Measurements from ENCODE around the gene SEPHS1. TPM values are rescaled to one million over a fixed set of nuclear protein-coding genes. Genes with fewer than 3 reads are reported as not detected.
"Not testable (repeated sequence)": the region's sequence is repeated elsewhere in the genome, so short reads cannot be mapped to it uniquely, and the experiment has no call there.

The SEPHS1 gene
- total RNA-seq, 1 donor from 2014 or later: 29.6 TPM

DNA sequence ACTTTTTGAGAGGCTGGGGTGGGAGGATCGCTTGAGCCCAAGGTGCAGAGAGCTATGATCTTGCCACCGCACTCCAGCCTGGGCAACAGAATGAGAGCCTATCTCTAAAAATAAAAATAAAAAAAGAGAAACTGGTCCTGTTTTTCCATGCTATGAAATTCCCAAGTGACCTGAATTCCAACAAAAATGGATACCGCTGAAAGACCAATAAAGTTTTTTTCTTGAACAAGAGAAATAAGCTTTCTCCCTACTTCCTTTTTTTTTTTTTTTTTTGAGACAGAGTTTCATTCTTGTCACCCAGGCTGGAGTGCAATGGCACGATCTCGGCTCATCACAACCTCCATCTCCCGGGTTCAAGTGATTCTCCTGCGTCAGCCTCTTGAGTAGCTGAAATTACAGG, 12.5 kb upstream of the SEPHS1 start:
- DNase-seq (ENCODE audit: low spot score): no peak

DNA sequence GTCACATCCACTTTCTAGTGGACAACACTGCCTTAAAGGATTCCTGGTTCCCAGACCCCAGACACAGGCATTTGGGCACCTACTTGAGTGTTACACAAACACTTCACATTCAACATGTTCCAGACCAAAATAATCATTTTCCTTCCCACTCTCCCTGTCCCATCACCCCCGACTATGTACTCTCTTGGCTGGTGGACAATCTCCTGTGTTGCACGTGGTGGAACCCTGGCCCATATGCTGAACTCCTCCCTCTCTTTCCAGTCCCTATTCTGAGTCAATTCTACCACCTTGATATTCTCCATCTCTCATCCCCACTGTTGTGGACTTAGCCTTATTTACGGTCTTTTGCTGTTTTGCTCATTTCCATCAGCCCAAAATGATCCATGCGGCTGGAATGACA, 8.3 kb upstream of the SEPHS1 start:
- DNase-seq (ENCODE audit: low spot score): no peak

DNA sequence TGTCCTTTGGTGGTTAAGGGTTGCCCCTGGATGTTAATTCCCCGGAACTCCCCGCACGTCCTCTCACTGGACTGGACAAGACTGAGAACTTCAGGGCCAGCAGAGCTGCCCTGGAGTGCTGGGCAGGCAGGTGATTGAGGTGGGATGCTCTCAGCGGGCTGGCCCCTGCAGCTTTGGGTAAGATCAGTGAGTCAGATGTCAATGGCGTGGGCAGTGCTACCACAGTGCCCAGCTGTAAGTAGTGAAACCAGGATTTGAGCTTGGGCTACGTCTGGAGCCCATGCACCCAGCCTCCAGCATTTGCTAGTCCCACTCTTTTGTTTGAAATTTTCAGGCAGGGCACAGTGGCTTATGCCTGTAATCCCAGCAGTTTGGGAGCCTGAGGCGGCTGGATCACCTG, 6.7 kb upstream of the SEPHS1 start:
- no peak for DNase-seq (ENCODE audit: low spot score)

DNA sequence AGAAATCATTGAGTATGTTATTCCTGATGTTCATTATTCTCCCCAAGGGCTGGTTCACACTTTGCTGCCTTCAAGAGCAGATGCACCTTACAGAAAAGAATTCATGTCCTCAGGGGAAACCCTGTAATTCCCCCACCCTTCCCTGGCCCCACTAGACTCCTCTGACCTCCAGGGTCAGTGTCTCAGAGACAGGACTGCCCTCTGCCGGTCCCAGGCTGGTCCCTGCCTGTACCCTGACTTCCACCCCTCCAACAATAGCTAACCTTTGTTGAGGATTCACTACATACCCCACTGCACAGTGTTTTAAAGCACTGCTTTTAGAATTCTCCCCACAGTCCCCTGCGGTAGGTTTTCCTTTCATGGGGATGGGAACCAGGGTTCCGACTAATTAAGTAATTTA, 4.4 kb upstream of the SEPHS1 start:
- no peak for DNase-seq (ENCODE audit: low spot score)

DNA sequence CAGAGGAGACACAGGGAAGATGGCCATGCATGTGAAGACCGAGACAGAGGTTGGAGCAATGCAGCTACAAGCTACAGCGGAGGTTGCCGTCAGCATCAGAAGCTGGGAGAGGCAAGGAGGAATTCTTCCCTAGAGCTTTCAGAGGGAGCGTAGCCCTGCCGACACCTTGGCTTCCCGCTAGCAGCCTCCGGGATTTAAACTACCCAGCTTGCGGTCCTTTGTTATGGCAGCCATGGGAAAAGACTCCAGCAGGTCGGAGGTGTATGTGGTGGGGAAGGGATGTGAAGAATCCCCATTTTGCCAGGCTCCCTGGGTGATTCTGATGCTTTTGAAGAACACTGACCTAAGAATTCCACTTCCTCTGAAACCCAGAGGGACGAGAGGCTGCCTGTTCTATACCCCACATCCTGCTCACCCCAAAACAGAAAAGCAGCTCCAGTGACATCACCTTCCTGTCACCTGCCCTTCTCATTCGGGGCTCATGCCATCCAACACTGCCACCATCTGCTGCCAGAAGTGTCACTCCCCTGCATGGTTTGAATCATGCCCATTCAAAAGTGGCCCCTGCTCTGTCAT, 3.3 kb upstream of the SEPHS1 start:
- DNase-seq (ENCODE audit: low spot score): no peak

DNA sequence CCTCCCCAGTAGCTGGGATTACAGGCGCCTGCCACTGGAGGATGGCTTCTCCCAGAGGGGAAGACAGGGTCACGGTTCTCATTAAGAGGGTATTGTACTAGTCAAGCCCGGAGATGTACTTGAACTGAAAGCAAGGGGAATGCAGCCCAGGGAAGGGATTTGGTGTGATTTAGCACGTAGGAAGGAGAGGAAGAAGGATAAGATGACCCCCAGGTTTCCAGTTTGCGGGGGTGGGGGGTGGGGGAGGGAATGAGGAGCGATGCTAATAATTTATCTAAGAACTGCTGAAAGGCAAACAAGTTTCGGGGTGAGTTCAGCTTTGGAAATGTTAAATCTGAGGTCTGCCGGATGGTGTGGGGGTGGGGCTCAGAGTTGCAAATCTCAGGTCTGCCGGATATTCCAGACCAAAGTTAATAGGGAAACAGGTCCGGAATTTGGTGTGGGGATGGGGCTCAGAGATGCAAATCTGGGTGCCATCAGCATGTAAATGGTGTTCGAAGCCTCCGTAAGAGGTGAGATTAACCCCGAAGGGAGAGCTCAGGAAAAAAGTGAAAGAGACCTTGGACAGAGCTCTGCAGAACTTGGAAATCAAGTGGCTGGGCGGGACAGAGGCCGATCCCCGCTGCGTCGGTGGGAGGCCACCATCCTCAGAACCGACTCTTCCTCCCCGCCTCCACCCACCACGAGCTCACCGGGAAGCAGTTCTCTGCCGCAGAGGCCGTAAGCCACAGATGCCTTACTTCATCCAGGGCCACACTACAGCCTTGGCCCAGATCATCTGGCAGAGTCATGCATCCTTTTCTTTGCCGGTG, 1.6 kb upstream of the SEPHS1 start:
- DNase-seq (ENCODE audit: low spot score): peak; percentile 79

DNA sequence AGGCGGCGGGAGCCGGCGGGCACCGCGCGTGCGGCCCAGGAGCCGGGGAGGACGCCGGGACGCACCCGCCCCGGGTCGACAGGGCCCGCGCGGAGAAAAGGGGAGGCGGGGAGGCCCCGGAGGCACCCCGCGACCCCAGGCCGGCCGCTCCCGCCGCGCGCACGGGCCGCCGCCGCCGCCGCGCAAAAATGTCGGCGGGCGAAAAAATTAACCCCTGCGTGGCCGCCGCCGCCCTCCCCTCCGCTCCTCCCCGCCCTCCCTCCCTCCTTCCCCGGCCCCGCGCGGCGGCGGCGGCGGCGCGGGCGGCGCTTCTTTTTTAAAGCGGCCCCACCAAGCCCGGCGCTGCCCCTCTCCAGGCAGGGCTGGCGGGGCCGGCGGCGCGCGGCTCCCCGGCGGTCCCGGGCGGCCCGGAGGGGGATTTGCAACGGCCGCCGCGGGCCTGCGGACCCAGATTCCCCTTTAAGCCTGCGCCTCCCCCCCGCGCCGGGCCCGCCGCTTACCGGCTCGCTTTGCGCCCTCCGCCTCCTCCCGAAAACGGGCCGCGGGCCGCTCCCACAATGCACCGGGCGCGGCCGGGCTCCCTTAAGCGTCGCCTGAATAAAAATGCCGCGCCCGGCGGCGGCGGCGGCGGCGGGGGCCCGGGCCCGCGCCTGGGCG, 465 bp downstream of the SEPHS1 start:
- DNase-seq (ENCODE audit: low spot score): peak; percentile 79

DNA sequence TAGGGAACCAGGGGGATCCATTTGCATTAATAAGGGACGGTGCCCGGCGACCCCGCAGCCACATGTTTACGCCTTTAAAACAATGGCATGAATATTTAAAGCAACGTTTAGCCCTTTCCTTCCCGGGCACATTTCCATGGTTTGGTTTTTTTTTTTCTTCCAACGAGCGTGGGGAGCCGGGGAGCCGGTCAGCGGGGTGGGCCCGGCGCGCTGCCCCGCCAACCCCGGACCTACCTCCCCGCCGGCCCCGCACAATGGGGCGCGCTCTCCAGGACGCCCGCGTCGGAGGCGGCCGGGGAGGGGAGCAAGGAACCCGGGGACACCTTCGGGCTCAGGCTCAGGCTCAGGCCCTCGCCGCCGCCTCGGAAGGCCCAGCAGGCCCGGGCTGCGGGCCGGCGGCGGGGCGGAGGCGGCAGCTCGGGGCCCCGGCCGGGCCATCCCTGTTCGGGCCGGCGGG, 1.0 kb downstream of the SEPHS1 start:
- DNase-seq (ENCODE audit: low spot score): peak; percentile 44

DNA sequence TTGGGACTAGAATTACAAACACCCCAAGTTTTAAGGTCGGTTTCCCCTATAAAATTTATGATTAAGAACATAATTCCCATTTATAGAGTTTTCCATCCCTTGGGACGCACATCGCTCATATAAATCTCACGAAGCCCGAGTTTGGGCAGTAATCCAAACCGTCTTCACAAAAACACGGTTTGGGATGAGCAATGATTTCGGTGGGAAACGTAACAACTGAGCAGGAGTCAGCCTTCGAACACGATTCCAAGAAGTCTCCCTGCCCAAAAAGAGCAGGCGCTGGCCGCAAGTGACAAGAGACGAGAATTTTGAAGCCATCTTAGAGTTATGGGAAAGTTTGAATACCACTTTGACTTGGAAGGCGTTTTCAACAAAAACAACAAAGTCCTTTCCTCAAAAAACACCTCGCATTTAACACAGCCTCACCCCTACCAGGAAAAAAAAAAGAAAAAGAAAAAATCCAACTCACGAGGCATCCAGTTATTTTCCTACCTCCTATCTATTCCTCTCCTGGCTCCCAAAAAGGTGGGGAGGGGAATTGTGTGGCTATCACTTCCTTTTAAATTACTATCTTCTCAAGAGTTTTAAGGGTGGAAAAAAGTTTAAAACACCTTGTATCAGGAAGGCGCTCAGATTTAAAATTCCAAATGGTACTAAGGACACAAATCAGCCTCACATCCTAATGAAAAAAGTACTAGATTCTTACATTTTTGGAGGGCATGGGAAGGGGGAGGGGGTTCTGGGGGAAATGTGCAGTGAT, 1.6 kb downstream of the SEPHS1 start:
- peak; percentile 61 for DNase-seq (ENCODE audit: low spot score)

DNA sequence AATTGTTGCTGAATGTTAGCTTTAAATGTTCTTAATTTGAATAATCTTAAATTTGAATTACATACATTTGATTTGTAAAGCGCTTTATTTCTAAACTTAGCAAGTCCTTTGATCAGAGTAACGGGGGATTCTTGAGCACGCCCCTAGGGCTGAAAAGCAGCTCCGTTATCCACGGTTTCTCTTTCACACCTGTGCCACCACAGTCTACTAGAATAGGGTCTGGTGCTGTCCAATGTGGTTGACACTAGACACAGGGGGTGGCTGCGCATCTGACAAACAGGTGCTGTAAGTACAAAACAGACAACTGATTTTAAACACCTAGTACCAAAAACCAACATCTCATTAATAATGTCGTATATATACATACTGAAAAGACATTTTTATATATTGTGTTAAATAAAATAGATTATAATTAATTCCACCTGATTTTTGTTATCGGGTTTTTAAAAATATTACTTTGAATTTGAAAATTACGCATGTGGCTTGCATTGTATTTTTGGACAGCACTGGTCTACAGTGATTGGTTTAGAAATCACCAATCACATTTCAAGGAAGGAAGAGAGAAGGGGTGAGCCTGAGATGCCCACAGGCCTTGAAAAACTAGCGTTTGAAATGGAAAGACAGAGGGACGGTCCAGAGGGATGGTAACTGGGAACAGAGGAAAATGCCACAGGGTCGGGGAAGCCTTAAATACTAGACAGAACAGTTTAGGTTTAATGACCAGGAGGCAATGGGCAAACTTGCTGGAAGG, 7.3 kb downstream of the SEPHS1 start:
- no peak for DNase-seq (ENCODE audit: low spot score)

DNA sequence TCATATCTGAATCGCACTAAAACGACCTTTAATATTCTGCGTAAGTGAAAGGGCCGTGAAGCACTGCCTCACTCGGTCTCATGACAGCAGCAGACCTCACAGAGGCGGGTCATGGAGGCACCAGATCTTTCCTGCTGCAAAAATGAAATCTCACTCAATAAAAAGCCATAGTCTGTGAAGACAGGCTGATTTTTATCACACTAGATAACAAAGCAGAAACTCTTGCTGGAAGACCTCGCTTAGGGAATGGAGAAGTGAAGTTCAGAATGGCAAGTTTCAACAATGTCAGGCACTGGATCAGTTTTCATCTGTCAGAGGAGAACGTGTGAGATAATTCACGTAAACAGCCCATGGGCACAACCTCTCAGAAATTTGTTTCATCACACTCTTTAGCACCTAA, 8.0 kb downstream of the SEPHS1 start:
- DNase-seq (ENCODE audit: low spot score): peak; percentile 61

DNA sequence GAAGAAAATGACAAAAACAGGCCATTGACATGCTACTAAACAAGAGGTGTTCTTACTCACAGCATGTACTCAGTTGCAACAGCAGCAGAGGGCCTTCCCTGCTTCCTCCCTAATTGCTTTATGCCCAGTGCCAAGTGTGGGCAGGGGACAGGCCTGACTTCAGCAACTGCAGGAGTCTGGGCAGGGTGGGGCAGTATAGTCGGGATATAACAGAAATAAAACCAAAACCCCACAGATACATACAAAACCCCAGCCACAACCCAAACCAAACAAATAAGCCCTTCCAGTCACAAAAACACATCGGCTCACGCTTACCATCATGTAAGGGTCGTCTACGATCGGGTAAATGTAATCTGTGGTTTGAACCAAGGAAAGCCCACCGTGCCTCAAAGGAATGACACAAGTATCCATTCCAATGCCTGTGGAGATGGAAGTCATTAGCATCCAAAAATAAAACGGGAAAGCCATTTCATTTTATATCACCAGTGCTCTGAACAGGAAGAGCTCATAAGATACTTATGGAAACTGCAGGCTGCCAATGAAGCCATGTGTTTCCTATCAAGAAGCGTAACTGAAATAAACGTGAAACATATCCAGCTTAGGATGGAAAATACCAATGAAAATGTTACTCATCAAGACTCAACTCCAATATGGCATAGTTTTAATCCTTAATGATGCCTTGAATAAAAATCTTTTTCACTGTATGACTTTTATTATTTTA, 9.5 kb downstream of the SEPHS1 start:
- DNase-seq (ENCODE audit: low spot score): peak; percentile 80

DNA sequence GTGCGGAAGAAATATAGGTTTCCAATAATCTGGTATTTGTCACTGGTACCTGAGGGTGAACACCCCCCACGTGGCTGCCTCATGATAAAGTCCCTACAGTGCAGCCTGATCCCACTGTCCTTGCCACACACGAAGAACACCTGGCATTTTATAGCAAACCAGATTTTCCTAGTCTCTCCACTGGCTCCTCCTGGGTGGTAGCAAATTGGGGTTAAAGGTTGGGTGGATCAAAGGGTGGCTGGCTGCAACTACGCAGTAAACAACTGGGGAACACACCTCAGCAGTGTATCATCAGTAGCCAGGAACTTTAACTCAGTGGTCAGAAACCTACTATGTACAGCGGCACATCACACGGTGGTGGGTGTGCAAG, 10.3 kb downstream of the SEPHS1 start:
- DNase-seq (ENCODE audit: low spot score): no peak

DNA sequence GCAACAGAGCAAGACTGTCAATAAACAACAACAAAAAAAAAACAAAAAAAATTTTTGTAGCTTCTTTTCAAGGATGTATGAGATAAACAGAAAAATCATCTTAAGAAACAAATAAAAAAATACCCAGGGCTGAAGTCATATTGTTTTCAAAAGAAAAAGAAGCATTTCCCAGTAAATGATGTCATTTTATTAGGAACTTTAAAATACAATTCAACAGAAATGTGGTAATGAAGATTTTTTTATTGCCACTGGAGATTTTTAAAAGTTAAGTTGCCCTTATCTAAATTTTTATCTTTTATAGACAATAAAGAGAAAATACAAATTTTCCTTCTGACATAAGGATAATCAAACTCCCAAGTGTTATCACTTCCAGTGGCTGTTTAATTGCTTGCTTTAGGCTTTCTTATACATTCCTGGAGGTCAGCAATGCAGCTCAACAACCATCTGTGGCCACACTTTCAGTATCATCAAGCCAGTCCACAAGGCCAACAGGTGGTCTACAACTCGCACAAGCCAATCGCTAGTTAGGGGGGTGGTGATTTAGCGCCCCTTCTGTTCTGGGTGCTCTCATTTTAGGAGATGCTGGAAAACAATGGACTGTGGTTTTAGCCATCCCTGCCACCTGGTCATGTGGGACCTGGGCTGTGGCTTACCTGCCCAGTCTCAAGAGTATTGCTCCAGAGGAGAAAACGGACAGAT, 10.8 kb downstream of the SEPHS1 start:
- no peak for DNase-seq (ENCODE audit: low spot score)

DNA sequence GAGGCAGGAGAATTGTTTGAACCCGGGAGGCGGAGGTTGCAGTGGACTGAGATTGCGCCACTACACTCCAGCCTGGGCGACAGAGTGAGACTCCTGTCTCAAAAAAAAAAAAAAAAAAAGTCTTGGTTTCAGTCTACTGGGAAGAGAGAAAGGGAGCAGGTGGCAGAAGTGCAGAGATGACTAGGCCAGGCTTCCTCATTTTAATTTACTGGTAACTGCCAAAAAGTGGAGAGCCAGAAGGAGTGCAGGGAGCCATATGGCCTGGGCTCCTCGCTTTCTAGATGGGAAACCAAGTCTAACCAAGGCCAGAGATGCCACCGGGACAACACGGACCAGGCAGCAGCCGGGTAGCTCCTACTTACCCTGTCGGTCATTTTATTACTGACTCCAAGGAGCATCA, 12.2 kb downstream of the SEPHS1 start:
- DNase-seq (ENCODE audit: low spot score): no peak

DNA sequence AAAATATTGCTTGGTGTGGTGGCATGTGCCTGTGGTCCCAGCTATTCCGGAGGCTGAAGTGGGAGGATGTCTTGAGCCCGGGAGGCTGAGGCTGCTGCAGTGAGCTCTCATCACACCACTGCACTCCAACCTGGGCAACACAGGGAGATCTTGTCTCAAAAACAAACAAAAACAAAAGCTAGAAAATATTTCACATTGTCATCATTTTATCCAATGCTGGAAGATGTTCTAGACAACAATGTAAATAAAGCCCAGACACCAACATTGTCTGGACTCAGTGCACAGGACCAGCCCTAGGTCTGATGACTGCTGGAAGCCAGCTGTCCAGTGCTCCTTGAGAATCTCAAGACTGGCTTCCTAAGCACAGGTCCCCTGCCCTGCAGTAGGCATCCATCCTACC, 13.5 kb downstream of the SEPHS1 start:
- DNase-seq (ENCODE audit: low spot score): no peak

DNA sequence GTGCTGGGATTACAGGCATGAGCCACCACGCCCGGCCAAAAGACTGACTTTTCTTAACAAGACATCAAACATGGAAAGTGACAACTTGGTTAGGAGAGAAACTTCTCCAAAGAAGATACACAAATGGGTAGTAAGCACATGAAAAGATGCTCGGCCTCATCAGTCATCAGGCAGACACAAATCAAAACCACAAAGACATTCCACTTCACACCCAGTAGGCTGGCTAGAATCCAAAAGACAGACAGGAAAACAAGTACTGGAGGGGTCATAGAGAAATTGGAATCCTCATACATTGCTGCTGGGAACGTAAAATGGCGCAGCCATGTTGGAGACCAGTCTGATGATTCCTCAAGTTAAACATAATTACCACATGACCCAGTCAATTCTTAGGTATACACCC, 16.4 kb downstream of the SEPHS1 start:
- DNase-seq (ENCODE audit: low spot score): no peak

DNA sequence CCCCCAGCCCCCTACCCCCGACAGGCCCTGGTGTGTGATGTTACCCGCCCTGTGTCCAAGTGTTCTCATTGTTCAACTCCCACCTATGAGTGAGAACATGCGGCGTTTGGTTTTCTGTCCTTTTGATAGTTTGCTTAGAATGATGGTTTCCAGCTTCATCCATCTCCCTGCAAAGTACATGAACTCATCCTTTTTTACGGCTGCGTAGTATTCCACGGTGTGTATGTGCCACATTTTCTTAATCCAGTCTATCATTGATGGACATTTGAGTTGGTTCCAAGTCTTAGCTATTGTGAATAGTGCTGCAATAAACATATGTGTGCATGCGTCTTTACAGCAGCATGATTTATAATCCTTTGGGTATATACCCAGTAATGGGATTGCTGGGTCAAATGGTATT, 17.1 kb downstream of the SEPHS1 start:
- DNase-seq (ENCODE audit: low spot score): not testable (repeated sequence)

DNA sequence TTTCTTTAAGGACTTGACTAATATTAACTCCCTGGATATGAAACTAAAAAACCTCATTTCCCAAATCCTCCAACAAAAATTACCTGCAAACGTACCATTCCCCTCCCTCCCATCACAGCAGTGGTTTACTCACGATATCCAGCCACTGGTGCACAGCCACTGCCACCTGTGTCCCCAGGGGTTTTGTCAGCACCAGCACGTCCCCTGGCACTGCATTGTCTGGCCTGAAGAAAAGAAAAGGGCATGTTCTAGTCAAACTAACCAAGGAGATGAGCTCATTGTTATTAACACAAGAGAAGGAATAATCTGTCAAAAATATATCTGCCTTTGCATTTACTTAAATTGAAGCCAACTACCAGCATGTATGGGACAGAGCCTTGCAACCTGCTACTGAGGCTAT, 18.5 kb downstream of the SEPHS1 start:
- no peak for DNase-seq (ENCODE audit: low spot score)

DNA sequence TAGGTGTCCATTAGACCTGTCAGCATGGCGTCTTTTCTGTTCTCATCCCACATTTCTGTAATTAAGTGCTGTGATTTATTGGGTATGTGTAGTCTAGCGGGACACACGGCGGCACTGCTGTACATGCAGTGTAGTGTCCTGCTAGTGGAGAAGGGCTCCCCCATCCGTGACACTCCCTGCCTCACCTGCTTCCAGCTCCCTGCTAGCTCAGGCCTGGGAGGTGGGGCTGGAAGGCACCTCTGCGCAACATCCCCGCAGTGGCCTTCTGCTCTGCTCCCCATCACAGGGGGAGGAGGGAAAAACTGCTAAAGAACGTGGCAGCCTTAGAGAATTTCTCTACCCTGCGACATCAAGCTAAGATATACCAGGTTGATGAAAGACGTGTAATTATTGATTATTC, 19.5 kb downstream of the SEPHS1 start:
- no peak for DNase-seq (ENCODE audit: low spot score)
